GM12873 (cell line): ENCODE measurements around the gene ATF7.
A peak's percentile ranks its signal among the peaks of the same experiment; 100 is the strongest.

Source experiments
- TF ChIP-seq, protein P1 (sequence below): IDR thresholded peaks from 2 replicates; pipeline ENCODE4 v1.5.1; 2012; ENCODE audit warnings: low read depth, mild to moderate bottlenecking, moderate library complexity, low read length, control low read depth; ENCODE audit not compliant: insufficient read depth; ENCODE audit errors: missing control alignments

Gene ATF7

DNA sequence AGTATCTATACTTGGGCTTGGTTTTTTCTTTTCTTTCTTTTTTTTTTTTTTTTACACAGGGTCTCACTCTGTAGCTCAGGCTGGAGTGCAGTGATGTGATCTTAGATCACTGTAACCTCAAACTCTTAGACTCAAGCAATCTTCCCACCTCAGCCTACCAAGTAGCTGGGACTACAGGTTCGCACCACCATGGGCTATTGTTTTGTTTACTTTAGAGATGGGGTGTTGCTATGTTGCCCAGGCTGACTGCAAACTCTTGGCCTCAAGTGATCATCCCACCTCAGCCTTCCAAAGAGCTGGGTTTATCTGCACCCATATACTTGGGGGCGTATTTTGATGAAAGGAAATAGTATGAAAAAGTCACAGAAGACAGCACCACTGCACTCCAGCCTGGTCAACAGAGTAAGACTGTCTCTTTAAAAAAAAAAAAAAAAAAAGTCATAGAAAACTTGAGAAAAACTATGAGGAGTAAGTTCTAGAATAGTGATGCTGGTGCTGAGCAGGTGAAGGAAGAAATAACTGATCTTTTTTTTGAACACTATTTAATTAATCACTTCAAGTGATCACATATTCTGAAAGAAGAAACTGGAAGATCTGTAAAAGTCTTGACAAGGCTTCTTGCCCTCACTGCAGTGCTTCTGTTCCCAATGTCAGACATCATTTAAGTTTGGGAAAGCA, 65.1 kb downstream of the ATF7 start:
- TF ChIP-seq, protein P1, sequence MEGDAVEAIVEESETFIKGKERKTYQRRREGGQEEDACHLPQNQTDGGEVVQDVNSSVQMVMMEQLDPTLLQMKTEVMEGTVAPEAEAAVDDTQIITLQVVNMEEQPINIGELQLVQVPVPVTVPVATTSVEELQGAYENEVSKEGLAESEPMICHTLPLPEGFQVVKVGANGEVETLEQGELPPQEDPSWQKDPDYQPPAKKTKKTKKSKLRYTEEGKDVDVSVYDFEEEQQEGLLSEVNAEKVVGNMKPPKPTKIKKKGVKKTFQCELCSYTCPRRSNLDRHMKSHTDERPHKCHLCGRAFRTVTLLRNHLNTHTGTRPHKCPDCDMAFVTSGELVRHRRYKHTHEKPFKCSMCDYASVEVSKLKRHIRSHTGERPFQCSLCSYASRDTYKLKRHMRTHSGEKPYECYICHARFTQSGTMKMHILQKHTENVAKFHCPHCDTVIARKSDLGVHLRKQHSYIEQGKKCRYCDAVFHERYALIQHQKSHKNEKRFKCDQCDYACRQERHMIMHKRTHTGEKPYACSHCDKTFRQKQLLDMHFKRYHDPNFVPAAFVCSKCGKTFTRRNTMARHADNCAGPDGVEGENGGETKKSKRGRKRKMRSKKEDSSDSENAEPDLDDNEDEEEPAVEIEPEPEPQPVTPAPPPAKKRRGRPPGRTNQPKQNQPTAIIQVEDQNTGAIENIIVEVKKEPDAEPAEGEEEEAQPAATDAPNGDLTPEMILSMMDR: no peak

DNA sequence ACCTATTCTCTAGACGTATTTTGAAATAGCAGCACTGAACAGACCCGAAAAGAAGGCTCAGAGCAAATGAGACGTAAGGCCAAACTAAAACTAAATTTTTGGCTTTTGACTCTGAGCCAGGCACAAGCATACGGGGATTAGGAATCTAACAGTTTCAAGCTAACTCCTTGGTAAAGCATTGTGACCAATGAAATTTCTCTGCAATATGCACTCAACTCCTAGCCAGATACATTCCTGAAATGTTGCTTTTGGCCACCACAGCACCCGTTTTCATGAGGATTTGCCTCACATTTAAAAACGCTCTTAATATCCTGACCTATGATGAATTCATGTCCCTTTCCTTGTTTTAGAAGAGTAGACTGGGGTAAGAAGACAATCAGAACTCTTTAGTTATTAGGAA, 65.8 kb downstream of the ATF7 start:
- TF ChIP-seq, protein P1: no peak

DNA sequence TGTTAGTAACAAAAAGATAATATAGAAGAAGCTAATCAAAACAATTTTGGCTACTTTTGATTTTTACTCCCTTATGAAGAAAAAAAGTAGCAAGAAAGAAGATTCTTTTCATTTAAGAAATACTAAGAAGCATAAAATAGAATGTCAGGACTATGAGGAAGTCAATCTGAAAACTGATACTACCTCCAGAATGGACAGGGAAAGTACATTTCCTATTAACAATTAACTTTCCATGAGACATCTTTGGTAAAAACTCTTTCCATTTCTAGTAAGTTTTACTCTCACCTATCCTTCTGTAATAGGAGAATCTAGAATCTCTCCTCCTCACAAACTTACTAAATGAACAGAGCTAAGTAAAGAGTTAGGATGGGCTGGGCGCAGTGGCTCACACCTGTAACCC, 67.6 kb downstream of the ATF7 start:
- TF ChIP-seq, protein P1: no peak

DNA sequence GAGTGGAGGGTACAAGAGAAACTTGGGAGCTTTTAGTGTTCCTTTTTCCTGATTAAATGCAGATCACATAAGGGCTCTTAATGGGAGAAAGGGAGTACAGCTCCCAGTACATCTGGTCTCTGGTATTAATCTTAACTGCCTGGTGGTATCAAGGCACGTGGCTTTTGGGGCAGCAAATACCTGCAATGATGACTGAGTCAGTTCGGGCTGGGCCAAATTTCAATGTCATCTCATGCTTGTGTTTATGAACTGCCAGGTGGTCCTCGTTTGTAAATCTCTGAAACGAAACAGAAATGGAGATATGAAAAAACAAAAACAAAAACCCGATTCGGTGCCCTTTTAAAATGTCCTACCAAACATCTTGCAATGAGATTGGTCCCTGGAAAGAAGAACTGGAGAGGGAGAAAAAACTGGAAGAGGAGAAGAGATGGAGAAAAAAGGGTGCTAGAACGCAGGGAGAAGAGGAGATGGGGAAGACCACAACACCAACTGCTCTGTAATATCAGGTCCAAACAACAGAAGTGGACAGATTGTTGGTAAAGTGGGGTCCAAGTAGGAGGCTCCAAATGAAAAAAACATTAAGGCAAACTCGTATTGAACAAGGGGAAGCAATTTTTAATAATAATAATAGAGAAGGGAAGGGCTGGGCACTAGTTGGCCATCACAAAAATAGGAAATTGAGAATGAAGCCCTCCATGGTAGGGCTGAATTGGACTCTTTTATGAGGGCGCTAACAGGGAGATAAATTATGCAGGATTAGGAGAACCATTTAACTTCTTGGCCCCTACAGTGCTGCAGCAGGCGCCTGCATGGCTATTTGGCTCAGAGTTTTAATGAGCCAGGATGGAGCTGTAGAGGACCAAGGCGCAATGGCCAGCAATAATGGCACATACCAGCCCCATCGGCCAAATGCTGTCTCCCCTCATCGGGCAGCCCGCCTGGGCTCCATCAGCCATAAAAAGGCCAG, 73.5 kb downstream of the ATF7 start:
- TF ChIP-seq, protein P1: no peak

DNA sequence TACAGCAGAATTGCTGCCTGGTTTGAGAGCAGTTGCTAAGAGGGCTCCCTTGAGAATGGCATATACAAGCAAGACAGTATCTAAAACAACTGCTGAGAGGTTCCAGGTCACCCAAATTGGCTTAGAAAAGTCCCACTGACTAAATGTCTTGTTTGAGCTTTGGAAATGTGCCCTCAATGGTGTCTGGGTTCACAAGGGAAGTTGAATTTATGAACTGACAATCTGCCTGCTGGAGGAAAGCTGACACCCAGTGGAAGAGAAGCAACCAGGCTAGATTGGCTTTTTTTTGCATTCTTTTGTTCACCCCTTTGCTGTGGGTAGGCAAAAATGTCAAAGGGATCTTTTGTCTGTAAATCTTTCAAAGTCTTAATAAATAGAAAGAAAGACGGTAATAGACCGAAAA, 74.3 kb downstream of the ATF7 start:
- TF ChIP-seq, protein P1: no peak

DNA sequence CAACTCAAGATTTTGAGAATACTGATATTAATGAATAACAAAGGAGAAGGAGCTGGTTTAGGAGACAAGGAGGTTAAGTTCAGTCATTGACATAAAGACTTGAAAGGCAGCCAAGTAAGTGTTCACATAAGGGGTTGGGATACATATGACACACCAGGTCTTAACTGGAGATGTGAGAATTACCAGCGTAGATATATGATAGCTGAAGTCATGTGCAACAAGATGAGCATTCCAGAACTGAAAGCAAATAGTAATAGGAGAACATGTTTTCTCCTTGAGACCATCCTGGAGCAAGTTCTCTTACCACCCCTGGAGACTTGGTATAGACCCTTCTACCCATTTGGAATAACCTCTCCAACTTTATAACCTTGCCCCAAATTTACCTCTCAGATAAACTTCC, 75.6 kb downstream of the ATF7 start:
- TF ChIP-seq, protein P1: no peak

DNA sequence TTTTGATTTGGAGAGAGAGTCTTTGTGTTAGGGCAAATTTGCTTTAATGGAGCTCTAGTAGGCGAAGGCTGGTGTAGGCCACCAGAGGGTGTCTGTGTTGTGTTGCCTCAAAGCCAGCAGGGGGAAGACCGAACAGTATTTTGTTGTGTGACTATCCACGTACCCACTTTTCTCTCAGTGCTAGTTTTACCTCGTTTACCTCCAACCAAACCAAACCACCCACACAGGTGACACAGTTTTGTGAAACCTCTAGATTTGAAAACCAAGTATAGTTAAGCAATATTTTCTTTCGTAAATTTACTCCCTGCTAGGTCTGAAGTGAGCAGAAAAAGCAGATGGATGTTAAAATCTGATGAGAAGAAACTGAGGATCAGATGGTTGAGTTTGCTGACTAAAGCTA, 82.6 kb downstream of the ATF7 start:
- TF ChIP-seq, protein P1: peak; percentile 93
